Right ventricle myocardium inferior (tissue), 1 donor: ENCODE data around the gene FANCD2. TPM values are rescaled to one million over a fixed set of nuclear protein-coding genes. Genes with fewer than 3 reads are reported as not detected.
A peak's percentile ranks its signal among the peaks of the same experiment; 100 is the strongest.
"Not testable (repeated sequence)": the region's sequence is repeated elsewhere in the genome, so short reads cannot be mapped to it uniquely, and the experiment has no call there.

Source experiments
- ATAC-seq: fragments of 200-7000 bp; cut with Tn5 transposase; one replicate; pipeline ENCODE4 v1.9.1; 2020; ENCODE audit warnings: mild to moderate bottlenecking, moderate library complexity
- DNase-seq: peaks from one replicate; pipeline ENCODE4 v3.0.0; 2021; ENCODE audit errors: missing footprints
- intact Hi-C: fragments of 100-400 bp; cut with DNase I; formaldehyde crosslinking; loops from one replicate; pipeline ENCODE4 v1.11.0; 2022
- total RNA-seq: library from RNA; stranded (reverse); fragmentation: NEBNext Ultra II Directional; extraction: Animal tissue kit (Norgen Biotek cat#: 25700); gene quantifications from one replicate; pipeline ENCODE4 v1.2.1, GENCODE V29; 2021
- donor health status: DM: no; HTN: yes; CAD: no; lungs with severe emphysema.

Gene FANCD2
- total RNA-seq, 1 donor from 2014 or later = 1.0 TPM

DNA sequence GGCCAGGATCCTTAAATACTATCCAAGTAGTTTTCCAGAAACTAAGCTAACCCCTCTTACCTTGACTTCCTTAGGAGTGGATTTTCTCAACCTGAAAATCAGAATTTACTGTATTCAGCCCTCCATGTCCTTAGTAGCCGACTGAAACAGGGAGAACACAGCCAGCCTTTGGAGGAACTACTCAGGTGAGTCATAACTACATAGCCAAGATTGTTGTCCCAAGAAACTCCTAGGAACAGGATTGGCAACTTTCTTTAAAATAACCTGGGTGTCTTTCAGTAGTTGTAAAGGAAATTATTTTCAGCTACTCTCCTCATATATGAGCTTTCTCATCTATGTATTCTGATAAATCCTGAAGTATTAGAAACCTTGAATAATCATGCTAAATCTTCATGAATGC is 59.5 kb downstream of the FANCD2 start:
- no peak for DNase-seq
- intact Hi-C loops = no loop called here
- no peak for ATAC-seq

- ATAC-seq (no peak), DNase-seq (no peak)
- intact Hi-C loops = no loop called here
Measured at GRCh38 chr3:10088256-10088655, 62.0 kb downstream of the FANCD2 start.

DNA sequence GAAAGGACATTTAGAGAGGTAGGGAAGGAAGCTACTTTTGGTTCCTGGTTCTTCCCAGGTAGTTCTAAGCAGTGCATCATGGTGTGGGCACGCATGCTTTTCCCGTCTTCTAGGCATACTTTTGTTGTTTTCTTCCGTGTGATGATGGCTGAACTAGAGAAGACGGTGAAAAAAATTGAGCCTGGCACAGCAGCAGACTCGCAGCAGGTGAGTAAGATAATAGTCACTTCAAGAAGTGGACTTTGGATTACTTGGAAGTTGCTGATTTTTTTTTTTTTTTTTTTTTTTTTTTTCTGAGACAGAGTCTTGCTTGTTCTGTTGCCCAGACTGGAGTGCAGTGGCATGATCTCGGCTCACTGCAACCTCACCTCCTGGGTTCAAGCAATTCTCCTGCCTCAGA is 63.9 kb downstream of the FANCD2 start:
- intact Hi-C loops = no loop called here
- ATAC-seq = no peak
- no peak for DNase-seq

- intact Hi-C loops, ATAC-seq, DNase-seq: not testable (repeated sequence)
Measured at GRCh38 chr3:10090774-10091173, 64.5 kb downstream of the FANCD2 start.

- ATAC-seq, intact Hi-C loops, DNase-seq: not testable (repeated sequence)
Measured at GRCh38 chr3:10091387-10091786, 65.2 kb downstream of the FANCD2 start.

DNA sequence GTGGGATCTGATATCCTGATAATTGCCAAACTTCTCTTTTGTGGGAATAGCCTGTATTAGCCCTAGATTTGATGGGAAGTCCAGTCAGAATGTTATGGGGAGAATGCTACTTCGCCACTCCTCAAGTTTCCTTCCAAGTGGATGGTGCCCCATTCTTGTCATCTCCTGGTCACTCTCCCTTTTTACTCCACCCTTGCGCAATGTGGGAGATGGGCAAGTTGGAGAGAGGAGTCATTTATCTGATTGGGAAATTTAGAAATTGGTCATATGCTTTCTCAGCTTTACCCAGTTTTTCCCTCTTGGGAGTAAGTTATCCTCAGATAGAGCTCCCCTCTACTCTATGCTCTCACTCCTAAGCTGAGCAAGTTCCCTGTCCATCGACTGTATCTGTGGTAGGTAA is 67.4 kb downstream of the FANCD2 start:
- intact Hi-C loops = no loop called here
- no peak for ATAC-seq
- no peak for DNase-seq

DNA sequence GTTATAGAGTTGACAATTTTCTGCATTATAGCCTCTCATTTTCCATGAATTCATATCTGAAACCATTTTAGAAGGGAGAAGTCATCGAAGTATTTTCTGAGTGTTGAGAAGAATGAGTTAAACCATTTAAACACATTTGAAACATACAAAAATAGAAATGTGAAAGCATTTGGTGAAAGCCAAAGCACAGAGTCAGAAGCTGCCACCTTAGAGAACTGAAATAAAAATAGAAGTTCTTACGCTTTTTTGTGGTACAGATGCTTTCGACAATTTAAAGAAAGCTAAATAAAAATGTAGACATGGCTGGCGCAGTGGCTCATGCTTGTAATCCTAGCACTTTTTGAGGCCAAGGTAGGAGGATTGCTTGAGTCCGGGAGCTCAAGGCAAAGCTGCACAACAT is 72.8 kb downstream of the FANCD2 start:
- ATAC-seq (no peak), DNase-seq (no peak)
- intact Hi-C loops = no loop called here

DNA sequence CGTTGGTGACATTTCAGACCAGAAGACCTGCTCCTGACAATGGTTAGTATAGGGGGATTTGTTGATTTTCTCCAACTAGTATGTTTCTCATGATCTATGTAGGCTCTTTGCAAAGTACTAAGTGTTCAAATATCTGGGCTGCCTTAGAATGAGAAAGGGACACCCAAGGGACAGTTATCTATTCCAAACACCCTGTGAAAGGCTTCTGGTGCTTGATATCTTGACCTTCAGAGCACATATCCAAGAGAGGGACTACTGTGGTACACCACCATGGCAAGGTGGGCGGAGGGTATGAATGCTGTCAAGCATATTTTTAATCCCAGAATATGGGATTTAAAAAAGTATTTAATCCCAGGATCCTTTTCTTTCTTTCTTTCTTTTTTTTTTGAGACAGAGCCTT is 80.7 kb downstream of the FANCD2 start:
- intact Hi-C loops = no loop called here
- DNase-seq = no peak
- no peak for ATAC-seq

- ATAC-seq = no peak
- intact Hi-C loops = no loop called here
- no peak for DNase-seq
Measured at GRCh38 chr3:10108091-10108490, 81.9 kb downstream of the FANCD2 start, which contains the start of gene FANCD2OS. Gene FANCD2OS (minus strand): TSS chr3:10108255. CDS start chr3:10104774, 3,481 bp downstream.

GRCh38 chr3:10115326-10116137 is 89.3 kb downstream of the FANCD2 start, which contains the start of gene BRK1:
Gene BRK1 (plus strand): TSS chr3:10115675. CDS start chr3:10115702, 27 bp downstream.
- intact Hi-C loops = loop anchor here (10.0 kb wide), 1 partner anchor 101 kb away; no protein-coding TSS in a partner anchor
- DNase-seq (peak; percentile 99), ATAC-seq (peak; percentile 100)

DNA sequence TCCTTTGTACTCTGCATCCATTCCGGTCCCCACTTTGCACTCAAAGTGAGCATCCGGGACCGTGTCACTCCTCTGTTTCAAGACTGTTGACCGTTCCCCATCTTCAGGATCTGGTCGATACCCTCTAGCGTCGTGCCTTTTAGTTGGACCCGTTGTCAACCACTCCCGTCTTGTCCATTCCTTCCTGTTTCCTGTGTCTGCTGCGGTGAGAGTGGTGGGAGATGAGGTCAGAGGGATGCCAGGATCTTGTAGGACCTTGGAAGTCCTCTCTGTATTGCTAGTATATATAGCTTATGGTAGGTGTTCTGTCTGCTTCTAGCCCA is 89.9 kb downstream of the FANCD2 start:
- no peak for DNase-seq
- intact Hi-C loops = loop anchor here (10.0 kb wide), 1 partner anchor 101 kb away; no protein-coding TSS in a partner anchor
- no peak for ATAC-seq

DNA sequence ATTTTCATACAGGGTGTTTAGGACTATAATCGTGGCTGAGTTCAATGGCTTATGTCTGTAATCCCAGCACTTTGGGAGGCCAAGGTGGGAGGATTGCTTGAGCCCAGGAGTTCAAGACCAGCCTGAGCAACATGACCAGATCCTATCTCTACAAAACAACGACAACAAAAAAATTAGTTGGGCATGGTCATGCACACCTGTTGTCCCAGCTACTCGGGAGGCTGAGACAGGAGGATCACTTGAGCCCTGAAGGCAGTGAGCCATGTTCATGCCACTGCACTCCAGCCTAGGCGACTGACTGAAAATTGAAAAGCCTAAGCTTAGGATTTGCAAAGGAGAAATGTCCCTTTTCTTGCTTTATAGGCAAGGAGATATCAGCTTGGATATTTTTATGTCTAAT is 90.7 kb downstream of the FANCD2 start:
- ATAC-seq = no peak
- intact Hi-C loops = loop anchor here (10.0 kb wide), 1 partner anchor 102 kb away; no protein-coding TSS in a partner anchor
- DNase-seq = no peak

DNA sequence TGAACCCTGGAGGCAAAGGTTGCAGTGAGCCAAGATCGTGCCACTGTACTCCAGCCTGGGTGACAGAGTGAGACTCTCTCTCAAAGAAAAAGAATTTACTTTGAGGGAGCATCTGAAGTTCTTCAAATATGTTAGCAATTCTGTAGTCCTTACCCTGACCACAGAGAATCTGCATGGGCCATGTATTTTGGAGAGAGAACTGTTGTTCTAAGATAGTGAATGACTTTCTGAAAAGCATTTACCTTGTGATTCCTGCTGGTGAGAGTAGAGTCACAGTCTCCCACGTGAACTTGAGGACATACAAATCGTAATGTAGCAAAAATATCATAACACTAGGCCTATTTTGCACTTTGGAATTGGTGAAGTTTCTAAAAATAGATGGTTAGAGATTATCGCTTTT is 93.1 kb downstream of the FANCD2 start:
- ATAC-seq (no peak), DNase-seq (no peak)
- intact Hi-C loops = loop anchor here (10.0 kb wide), 1 partner anchor 105 kb away; no protein-coding TSS in a partner anchor

DNA sequence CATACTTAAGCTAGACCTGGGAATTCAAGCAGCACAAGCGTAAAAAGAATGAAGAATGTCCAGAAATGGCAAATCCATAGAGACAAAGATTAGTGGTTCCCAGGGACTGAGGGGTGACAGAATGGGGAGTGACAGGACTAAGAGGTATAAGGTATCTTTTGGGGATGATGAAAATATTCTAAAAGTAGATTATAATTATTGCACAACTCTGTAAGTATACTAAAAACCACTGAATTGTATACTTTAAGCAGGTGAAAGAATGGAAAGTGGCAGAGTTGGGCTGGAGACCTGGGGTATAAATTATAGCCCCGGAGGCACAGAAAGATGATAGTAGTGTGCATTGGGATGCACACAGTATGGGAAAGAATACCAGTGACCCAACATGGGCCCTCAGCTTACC is 94.8 kb downstream of the FANCD2 start:
- intact Hi-C loops = no loop called here
- DNase-seq = no peak
- no peak for ATAC-seq

GRCh38 chr3:10122724-10123123 is 96.5 kb downstream of the FANCD2 start:
- no peak for DNase-seq
- intact Hi-C loops = no loop called here
- ATAC-seq = no peak

GRCh38 chr3:10135872-10136271 is 109.6 kb downstream of the FANCD2 start:
- intact Hi-C loops, DNase-seq, ATAC-seq: not testable (repeated sequence)

DNA sequence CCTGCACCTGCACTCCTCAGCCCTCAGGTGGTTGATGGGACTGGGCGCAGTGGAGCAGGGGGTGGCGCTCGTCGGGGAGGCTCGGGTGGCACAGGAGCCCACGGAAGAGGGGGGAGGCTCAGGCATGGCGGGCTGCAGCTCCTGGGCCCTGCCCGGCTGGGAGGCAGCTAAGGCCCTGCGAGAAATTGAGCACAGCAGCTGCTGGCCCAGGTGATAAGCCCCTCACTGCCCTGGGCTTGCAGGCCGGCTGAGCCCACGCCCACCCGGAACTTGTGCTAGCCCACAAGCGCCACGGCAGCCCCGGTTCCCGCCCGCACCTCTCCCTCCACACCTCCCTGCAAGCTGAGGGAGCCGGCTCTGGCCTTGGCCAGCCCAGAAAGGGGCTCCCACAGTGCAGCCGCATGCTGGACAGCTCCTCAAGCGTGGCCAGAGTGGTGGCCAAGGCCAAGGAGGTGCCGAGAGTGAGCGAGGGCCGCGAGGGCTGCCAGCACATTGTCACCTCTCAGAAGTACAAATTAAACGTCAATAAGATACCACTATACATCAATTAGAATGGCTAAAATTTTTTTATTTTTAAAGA is 110.3 kb downstream of the FANCD2 start:
- no peak for ATAC-seq
- intact Hi-C loops = no loop called here
- no peak for DNase-seq

- ATAC-seq (no peak), DNase-seq (no peak)
- intact Hi-C loops = no loop called here
Measured at GRCh38 chr3:10137178-10137577, 110.9 kb downstream of the FANCD2 start.

GRCh38 chr3:10140996-10141546 is 114.8 kb downstream of the FANCD2 start:
- ATAC-seq (no peak), DNase-seq (no peak)
- intact Hi-C loops = no loop called here
